Measurements from ENCODE around the gene CELF2.
"Not testable (repeated sequence)": the region's sequence is repeated elsewhere in the genome, so short reads cannot be mapped to it uniquely, and the experiment has no call there.

Gene CELF2

DNA sequence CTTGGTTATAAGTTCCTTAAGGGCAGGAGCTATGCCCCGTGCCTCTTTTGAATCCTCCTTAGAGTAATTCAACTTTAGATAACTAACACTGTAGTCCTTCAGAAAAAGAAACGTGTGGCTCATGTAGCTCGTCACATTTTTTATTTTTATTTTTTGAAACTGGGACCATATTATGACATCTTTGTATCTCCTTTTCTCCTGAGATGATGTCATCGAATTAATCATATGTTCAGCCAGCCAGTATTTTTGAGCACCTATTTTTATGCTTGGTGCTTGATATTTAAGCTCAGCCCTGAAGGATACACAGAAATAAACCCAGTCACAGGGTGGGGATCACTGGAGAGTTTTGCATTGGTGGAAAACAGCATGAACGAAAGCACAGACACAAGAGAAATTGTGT, 22.6 kb upstream of the CELF2 start:
- ATAC-seq (ENCODE audit: insufficient read depth, low read depth) (no peak), DNase-seq (no peak)
- TF ChIP-seq, protein P1, sequence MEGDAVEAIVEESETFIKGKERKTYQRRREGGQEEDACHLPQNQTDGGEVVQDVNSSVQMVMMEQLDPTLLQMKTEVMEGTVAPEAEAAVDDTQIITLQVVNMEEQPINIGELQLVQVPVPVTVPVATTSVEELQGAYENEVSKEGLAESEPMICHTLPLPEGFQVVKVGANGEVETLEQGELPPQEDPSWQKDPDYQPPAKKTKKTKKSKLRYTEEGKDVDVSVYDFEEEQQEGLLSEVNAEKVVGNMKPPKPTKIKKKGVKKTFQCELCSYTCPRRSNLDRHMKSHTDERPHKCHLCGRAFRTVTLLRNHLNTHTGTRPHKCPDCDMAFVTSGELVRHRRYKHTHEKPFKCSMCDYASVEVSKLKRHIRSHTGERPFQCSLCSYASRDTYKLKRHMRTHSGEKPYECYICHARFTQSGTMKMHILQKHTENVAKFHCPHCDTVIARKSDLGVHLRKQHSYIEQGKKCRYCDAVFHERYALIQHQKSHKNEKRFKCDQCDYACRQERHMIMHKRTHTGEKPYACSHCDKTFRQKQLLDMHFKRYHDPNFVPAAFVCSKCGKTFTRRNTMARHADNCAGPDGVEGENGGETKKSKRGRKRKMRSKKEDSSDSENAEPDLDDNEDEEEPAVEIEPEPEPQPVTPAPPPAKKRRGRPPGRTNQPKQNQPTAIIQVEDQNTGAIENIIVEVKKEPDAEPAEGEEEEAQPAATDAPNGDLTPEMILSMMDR (IDR thresholded peaks at IDR 0.05; ENCODE audit: borderline replicate concordance, extremely low read depth, low read length, poor library complexity, severe bottlenecking): no peak
- no peak for TF ChIP-seq EZH2 (IDR thresholded peaks at IDR 0.05; ENCODE audit: borderline replicate concordance, low read depth, low read length, severe bottlenecking)
- H3K4me2 ChIP-seq (ENCODE audit: insufficient read depth, low read length): no peak overlapping the region
- H3K4me1 ChIP-seq (ENCODE audit: insufficient read depth, low read length): no peaks in the 10 kb centered on the region
- H3K9me3 ChIP-seq (ENCODE audit: insufficient read depth, low read length, severe bottlenecking): no peaks in the 10 kb centered on the region
- no peaks in the 10 kb centered on the region for H3K36me3 ChIP-seq (ENCODE audit: insufficient read depth, low read length)
- H3K27ac ChIP-seq (ENCODE audit: low read length): no peak overlapping the region
- no peaks in the 10 kb centered on the region for H3K27me3 ChIP-seq (ENCODE audit: insufficient read depth, low read length, poor library complexity)
- no peak overlapping the region for H3K9ac ChIP-seq (ENCODE audit: low read depth, low read length)
- no peak overlapping the region for H3K4me3 ChIP-seq (ENCODE audit: low read depth in 1 of 2, low read length in 2 of 2)
- no peaks in the 10 kb centered on the region for H4K20me1 ChIP-seq (ENCODE audit: insufficient read depth, low read length)
- H3K79me2 ChIP-seq (ENCODE audit: insufficient read depth, low read length): no peaks in the 10 kb centered on the region
- H2AFZ ChIP-seq (ENCODE audit: low read depth, low read length): no peak overlapping the region

DNA sequence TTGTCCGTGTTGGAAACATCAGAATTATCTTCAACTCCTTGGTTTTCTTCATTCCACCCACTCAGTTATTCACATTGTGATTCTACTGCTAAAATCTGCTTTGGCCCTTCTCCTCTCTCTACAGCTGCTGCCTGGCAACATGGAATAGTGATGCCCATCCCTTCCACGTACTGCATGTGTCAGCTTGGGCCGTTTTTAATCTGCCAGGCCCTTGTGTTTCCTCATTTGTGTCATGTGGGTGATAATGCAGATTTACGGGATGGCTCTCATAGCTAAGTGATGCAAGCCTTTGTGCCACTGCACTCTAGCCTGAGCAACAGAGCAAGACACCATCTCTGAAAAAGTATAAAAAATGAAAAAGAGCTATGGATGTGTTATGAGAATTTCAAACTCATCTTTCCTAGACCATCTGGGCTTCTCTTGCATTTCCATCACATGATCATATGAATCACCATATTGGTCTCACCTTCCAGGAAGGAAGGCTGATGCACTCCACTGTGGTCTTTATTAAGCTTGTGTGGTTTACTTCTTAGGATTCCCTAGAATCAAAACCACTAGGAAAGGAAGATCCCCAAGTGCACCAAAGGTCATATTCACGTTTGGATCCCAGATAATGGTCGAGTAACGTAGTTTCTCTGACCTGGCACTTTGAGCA, 20.6 kb upstream of the CELF2 start:
- H3K9me3 ChIP-seq (ENCODE audit: insufficient read depth, low read length, severe bottlenecking): no peaks in the 10 kb centered on the region
- no peak overlapping the region for H3K27ac ChIP-seq (ENCODE audit: low read length)

DNA sequence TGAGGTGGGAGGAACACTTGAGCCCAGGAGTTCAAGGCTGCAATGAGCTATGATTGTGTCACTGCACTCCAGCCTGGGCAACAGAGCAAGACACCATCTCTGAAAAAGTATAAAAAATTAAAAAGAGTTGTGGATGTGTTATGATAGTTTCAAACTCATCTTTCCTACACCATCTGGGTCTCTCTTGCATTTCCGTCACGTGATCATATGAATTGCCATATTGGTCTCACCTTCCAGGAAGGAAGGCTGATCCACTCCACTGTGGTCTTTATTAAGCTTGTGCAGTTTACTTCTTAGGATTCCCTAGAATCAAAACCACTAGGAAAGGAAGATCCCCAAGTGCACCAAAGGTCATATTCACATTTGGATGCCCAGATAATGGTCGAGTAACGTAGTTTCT, 18.2 kb upstream of the CELF2 start:
- not testable (repeated sequence) for ATAC-seq (ENCODE audit: insufficient read depth, low read depth); H3K9me3 ChIP-seq (ENCODE audit: insufficient read depth, low read length, severe bottlenecking); H3K27ac ChIP-seq (ENCODE audit: low read length); H3K27me3 ChIP-seq (ENCODE audit: insufficient read depth, low read length, poor library complexity); H4K20me1 ChIP-seq (ENCODE audit: insufficient read depth, low read length); H3K79me2 ChIP-seq (ENCODE audit: insufficient read depth, low read length); H2AFZ ChIP-seq (ENCODE audit: low read depth, low read length); H3K9ac ChIP-seq (ENCODE audit: low read depth, low read length); H3K4me1 ChIP-seq (ENCODE audit: insufficient read depth, low read length); H3K4me3 ChIP-seq (ENCODE audit: low read depth in 1 of 2, low read length in 2 of 2); H3K4me2 ChIP-seq (ENCODE audit: insufficient read depth, low read length); DNase-seq; H3K36me3 ChIP-seq (ENCODE audit: insufficient read depth, low read length)

More for the DNA sequence above, 20.6 kb upstream of the CELF2 start:
- Histone ChIP-seq H3K36me3 (ENCODE audit: insufficient read depth, low read length) (no peaks in the 10 kb centered on the region), H3K27me3 (ENCODE audit: insufficient read depth, low read length, poor library complexity) (no peaks in the 10 kb centered on the region), H3K4me3 (ENCODE audit: low read depth in 1 of 2, low read length in 2 of 2) (no peak overlapping the region), H3K4me1 (ENCODE audit: insufficient read depth, low read length) (no peaks in the 10 kb centered on the region), H2AFZ (ENCODE audit: low read depth, low read length) (no peak overlapping the region), H3K79me2 (ENCODE audit: insufficient read depth, low read length) (no peaks in the 10 kb centered on the region), H3K9ac (ENCODE audit: low read depth, low read length) (no peak overlapping the region), H4K20me1 (ENCODE audit: insufficient read depth, low read length) (no peaks in the 10 kb centered on the region), H3K4me2 (ENCODE audit: insufficient read depth, low read length) (no peak overlapping the region)
- TF ChIP-seq, protein P1 (IDR thresholded peaks at IDR 0.05; ENCODE audit: borderline replicate concordance, extremely low read depth, low read length, poor library complexity, severe bottlenecking): no peak
- no peak for TF ChIP-seq EZH2 (IDR thresholded peaks at IDR 0.05; ENCODE audit: borderline replicate concordance, low read depth, low read length, severe bottlenecking)
- DNase-seq (no peak), ATAC-seq (ENCODE audit: insufficient read depth, low read depth) (no peak)

GRCh38 chr10:11002485-11002884, 15.2 kb upstream of the CELF2 start:
- Histone ChIP-seq H3K79me2 (ENCODE audit: insufficient read depth, low read length) (no peaks in the 10 kb centered on the region), H3K9ac (ENCODE audit: low read depth, low read length) (no peak overlapping the region), H3K36me3 (ENCODE audit: insufficient read depth, low read length) (no peaks in the 10 kb centered on the region), H3K4me2 (ENCODE audit: insufficient read depth, low read length) (no peak overlapping the region), H2AFZ (ENCODE audit: low read depth, low read length) (no peak overlapping the region), H3K4me1 (ENCODE audit: insufficient read depth, low read length) (no peaks in the 10 kb centered on the region), H3K27ac (ENCODE audit: low read length) (no peak overlapping the region), H3K4me3 (ENCODE audit: low read depth in 1 of 2, low read length in 2 of 2) (no peak overlapping the region), H3K27me3 (ENCODE audit: insufficient read depth, low read length, poor library complexity) (no peaks in the 10 kb centered on the region), H3K9me3 (ENCODE audit: insufficient read depth, low read length, severe bottlenecking) (no peaks in the 10 kb centered on the region), H4K20me1 (ENCODE audit: insufficient read depth, low read length) (no peaks in the 10 kb centered on the region)
- no peak for DNase-seq
- TF ChIP-seq, protein P1 (IDR thresholded peaks at IDR 0.05; ENCODE audit: borderline replicate concordance, extremely low read depth, low read length, poor library complexity, severe bottlenecking): no peak
- TF ChIP-seq EZH2 (IDR thresholded peaks at IDR 0.05; ENCODE audit: borderline replicate concordance, low read depth, low read length, severe bottlenecking): no peak
- ATAC-seq (ENCODE audit: insufficient read depth, low read depth): no peak

Measured in DND-41 (cell line).